CD4-positive, alpha-beta T cell (primary cell): Measurements from ENCODE around the gene PDE5A. TPM values are rescaled to one million over a fixed set of nuclear protein-coding genes. Genes with fewer than 3 reads are reported as not detected.

Source experiments
- ATAC-seq: fragments of 200-7000 bp; cut with Tn5 transposase; one replicate; pipeline ENCODE4 v1.10.0; 2022; ENCODE audit warnings: mild to moderate bottlenecking; ENCODE audit not compliant: poor library complexity
- CTCF ChIA-PET: fragments of 350-600 bp; sonication (Branson Sonifier 250); formaldehyde crosslinking; loops from one replicate; lab custom pipeline; 2021; ENCODE audit warnings: antibody characterized with exemption, inconsistent platforms; lab: Charles Lee
- POLR2A ChIA-PET: fragments of 350-600 bp; sonication (Branson Sonifier 250); formaldehyde crosslinking; loops from one replicate; lab custom pipeline; 2021; ENCODE audit warnings: antibody characterized with exemption, inconsistent platforms; lab: Charles Lee
- DNase-seq, 14 experiments: peaks; one replicate each; pipeline ENCODE4 v3.0.0-alpha.2; 2013 to 2020; ENCODE audit warnings: mixed read lengths in 2 of 14
- H3K27ac ChIP-seq, 2 donors: one replicate each; pipeline versions ENCODE4 v1.5.1 to v1.7.0; 2013; ENCODE audit warnings: low read length in 2 of 2, low read depth in 1 of 2, mild to moderate bottlenecking in 1 of 2
- H3K27me3 ChIP-seq, 2 experiments: 1 replicate in 1 of 2; 2 replicates in 1 of 2; pipeline versions ENCODE4 v1.6.1 to v1.7.0; 2013; ENCODE audit warnings: low read length in 2 of 2, control low read depth in 1 of 2, mild to moderate bottlenecking in 1 of 2, moderate library complexity in 1 of 2; ENCODE audit not compliant: insufficient read depth in 2 of 2, control insufficient read depth in 1 of 2
- H3K36me3 ChIP-seq: one replicate; pipeline ENCODE4 v1.6.1; 2013; ENCODE audit warnings: low read length, control low read depth; ENCODE audit not compliant: insufficient read depth
- H3K4me1 ChIP-seq: one replicate; pipeline ENCODE4 v1.6.1; 2013; ENCODE audit warnings: low read length, control low read depth; ENCODE audit not compliant: insufficient read depth
- H3K4me3 ChIP-seq: one replicate; pipeline ENCODE4 v1.5.1; 2013; ENCODE audit warnings: mild to moderate bottlenecking, low read length, moderate library complexity
- H3K9me3 ChIP-seq, 2 experiments: 1 replicate in 1 of 2; 2 replicates in 1 of 2; pipeline versions ENCODE4 v1.6.1 to v1.7.0; 2013; ENCODE audit warnings: low read length in 2 of 2, mild to moderate bottlenecking in 2 of 2, control low read depth in 1 of 2, moderate library complexity in 1 of 2; ENCODE audit not compliant: control insufficient read depth in 1 of 2, insufficient read depth in 1 of 2
- H3K27ac Mint-ChIP-seq: one replicate; pipeline ENCODE4 v1.8.0; 2020; ENCODE audit warnings: mixed read lengths
- H3K27me3 Mint-ChIP-seq: one replicate; pipeline ENCODE4 v1.8.0; 2021; ENCODE audit warnings: mixed read lengths
- H3K36me3 Mint-ChIP-seq: one replicate; pipeline ENCODE4 v1.8.0; 2021; ENCODE audit warnings: low read depth, mixed read lengths
- H3K4me1 Mint-ChIP-seq: one replicate; pipeline ENCODE4 v1.8.0; 2021; ENCODE audit warnings: low read depth, mixed read lengths
- H3K4me3 Mint-ChIP-seq: one replicate; pipeline ENCODE4 v1.8.0; 2020; ENCODE audit warnings: mild to moderate bottlenecking, mixed read lengths
- H3K9me3 Mint-ChIP-seq: one replicate; pipeline ENCODE4 v1.8.0; 2020; ENCODE audit warnings: mixed read lengths
- intact Hi-C, 2 experiments: fragments of 100-400 bp; cut with DNase I in 1 of 2; cut with micrococcal nuclease in 1 of 2; formaldehyde crosslinking; loops; one replicate each; pipeline versions ENCODE4 v1.15.1 to v1.9.0; 2023 to 2025; cut with DNase I, micrococcal nuclease
- total RNA-seq, 174 experiments: library from RNA in 2 of 174; stranded (reverse) in 2 of 174; gene quantifications; one replicate each; pipeline ENCODE4 v1.2.3 and lab custom pipeline; 2021 to 2026
- TF ChIP-seq, protein P1 (sequence below): fragments of 200-600 bp; IDR thresholded peaks from one replicate; pipeline ENCODE4 v1.8.0; 2022; ENCODE audit warnings: antibody characterized with exemption, mild to moderate bottlenecking

Gene PDE5A
- total RNA-seq, 2 experiments from 2014 or later: 0.11 to 0.56 TPM

DNA sequence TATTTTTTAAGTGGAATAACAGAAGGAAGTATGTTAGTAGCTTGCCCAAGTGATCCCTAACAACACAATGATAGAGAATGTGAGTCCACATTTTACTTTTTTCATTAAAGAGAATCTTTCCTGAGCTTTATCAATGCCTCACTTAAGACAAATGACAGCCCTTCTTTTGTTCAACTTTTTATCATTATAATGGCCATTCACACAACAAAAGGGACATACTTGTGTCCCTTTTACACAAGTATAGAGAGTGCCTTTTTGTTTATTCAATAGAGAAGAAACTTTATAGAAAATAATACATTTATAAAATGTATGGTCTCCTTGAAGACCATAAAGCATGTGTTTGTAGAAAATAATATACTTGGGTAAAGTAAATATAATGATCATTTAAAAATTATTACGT is 96.3 kb downstream of the PDE5A start:
- no peak overlapping the region for H3K27ac Mint-ChIP-seq
- Histone ChIP-seq H3K27ac (no peak overlapping the region), H3K4me1 (no peaks in the 10 kb centered on the region), H3K9me3 (no peaks in the 10 kb centered on the region), H3K36me3 (no peaks in the 10 kb centered on the region), H3K27me3 (no peaks in the 10 kb centered on the region), H3K4me3 (no peak overlapping the region)
- no peaks in the 10 kb centered on the region for H3K4me1 Mint-ChIP-seq
- peaks cover 28% of the 10 kb centered on the region for H3K36me3 Mint-ChIP-seq
- no peak overlapping the region for H3K4me3 Mint-ChIP-seq
- intact Hi-C loops: no loop called here
- no peak for DNase-seq
- CTCF ChIA-PET: no interaction called here
- TF ChIP-seq, protein P1, sequence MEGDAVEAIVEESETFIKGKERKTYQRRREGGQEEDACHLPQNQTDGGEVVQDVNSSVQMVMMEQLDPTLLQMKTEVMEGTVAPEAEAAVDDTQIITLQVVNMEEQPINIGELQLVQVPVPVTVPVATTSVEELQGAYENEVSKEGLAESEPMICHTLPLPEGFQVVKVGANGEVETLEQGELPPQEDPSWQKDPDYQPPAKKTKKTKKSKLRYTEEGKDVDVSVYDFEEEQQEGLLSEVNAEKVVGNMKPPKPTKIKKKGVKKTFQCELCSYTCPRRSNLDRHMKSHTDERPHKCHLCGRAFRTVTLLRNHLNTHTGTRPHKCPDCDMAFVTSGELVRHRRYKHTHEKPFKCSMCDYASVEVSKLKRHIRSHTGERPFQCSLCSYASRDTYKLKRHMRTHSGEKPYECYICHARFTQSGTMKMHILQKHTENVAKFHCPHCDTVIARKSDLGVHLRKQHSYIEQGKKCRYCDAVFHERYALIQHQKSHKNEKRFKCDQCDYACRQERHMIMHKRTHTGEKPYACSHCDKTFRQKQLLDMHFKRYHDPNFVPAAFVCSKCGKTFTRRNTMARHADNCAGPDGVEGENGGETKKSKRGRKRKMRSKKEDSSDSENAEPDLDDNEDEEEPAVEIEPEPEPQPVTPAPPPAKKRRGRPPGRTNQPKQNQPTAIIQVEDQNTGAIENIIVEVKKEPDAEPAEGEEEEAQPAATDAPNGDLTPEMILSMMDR: no peak
- H3K27me3 Mint-ChIP-seq: no peaks in the 10 kb centered on the region
- POLR2A ChIA-PET: no interaction called here
- ATAC-seq: no peak
- H3K9me3 Mint-ChIP-seq: peaks cover 4% of the 10 kb centered on the region

- TF ChIP-seq, protein P1: no peak
- no peak for ATAC-seq
- Mint-ChIP-seq H3K4me3 (no peak overlapping the region), H3K36me3 (peaks cover 18% of the 10 kb centered on the region), H3K27me3 (no peaks in the 10 kb centered on the region), H3K27ac (no peak overlapping the region), H3K4me1 (no peaks in the 10 kb centered on the region), H3K9me3 (peaks cover 4% of the 10 kb centered on the region)
- no peak overlapping the region for H3K27ac ChIP-seq
- H3K4me3 ChIP-seq: no peak overlapping the region
- no peaks in the 10 kb centered on the region for H3K27me3 ChIP-seq
- intact Hi-C loops: no loop called here
- H3K36me3 ChIP-seq: no peaks in the 10 kb centered on the region
- POLR2A ChIA-PET: no interaction called here
- CTCF ChIA-PET: no interaction called here
- no peaks in the 10 kb centered on the region for H3K4me1 ChIP-seq
- H3K9me3 ChIP-seq: no peaks in the 10 kb centered on the region
- no peak for DNase-seq
Observed at GRCh38 chr4:119529788-119530187, 98.8 kb downstream of the PDE5A start.

- ATAC-seq (no peak), DNase-seq (no peak)
- no peak overlapping the region for H3K27ac ChIP-seq
- intact Hi-C loops: no loop called here
- ChIA-PET POLR2A (no interaction called here), CTCF (no interaction called here)
- H3K4me1 Mint-ChIP-seq: no peaks in the 10 kb centered on the region
- no peaks in the 10 kb centered on the region for H3K9me3 Mint-ChIP-seq
- no peaks in the 10 kb centered on the region for H3K9me3 ChIP-seq
- H3K36me3 Mint-ChIP-seq: peaks cover 3% of the 10 kb centered on the region
- TF ChIP-seq, protein P1: no peak
- H3K27me3 ChIP-seq: no peaks in the 10 kb centered on the region
- H3K4me3 ChIP-seq: no peak overlapping the region
- no peak overlapping the region for H3K27ac Mint-ChIP-seq
- H3K36me3 ChIP-seq: no peaks in the 10 kb centered on the region
- no peaks in the 10 kb centered on the region for H3K4me1 ChIP-seq
- no peak overlapping the region for H3K4me3 Mint-ChIP-seq
- no peaks in the 10 kb centered on the region for H3K27me3 Mint-ChIP-seq
Observed at GRCh38 chr4:119526786-119527550, 101.6 kb downstream of the PDE5A start.
